HCT116 (cell line): ENCODE measurements around the gene TCP11. TPM values are rescaled to one million over a fixed set of nuclear protein-coding genes. Genes with fewer than 3 reads are reported as not detected.

Experiments used
- ATAC-seq: fragments of 200-7000 bp; cut with Tn5 transposase; 2 replicates; pipeline ENCODE4 v1.9.1; 2020; ENCODE audit warnings: mild to moderate bottlenecking, moderate library complexity
- BruUV-seq: library from RNA; stranded (reverse); fragments of 400-500 nt; replicated peaks from 2 replicates; lab custom pipeline; 2021; lab: Mats Ljungman, UMichigan
- CTCF ChIA-PET: fragments of 300-600 bp; sonication (Branson Sonifier 250); formaldehyde crosslinking; loops from one replicate; lab custom pipeline; 2021; ENCODE audit warnings: antibody characterized with exemption; lab: Charles Lee
- POLR2A ChIA-PET: fragments of 300-600, 350-600 bp; sonication (Branson Sonifier 250); formaldehyde crosslinking; loops from one replicate; lab custom pipeline; 2021; ENCODE audit warnings: antibody characterized with exemption; lab: Charles Lee
- RAD21 ChIA-PET, 2 experiments: fragments of 300-600 bp; sonication (Branson Sonifier 250); formaldehyde crosslinking; loops; one replicate each; lab custom pipeline; 2023; ENCODE audit warnings: low total read pairs in 2 of 2; ENCODE audit not compliant: uncharacterized antibody in 2 of 2, unreplicated experiment in 2 of 2, low non-redundant PET in 1 of 2; lab: Charles Lee
- DNase-seq: peaks from one replicate; pipeline ENCODE4 v3.0.0-alpha.2; 2010; ENCODE audit warnings: low read depth, low spot score
- H2AFZ ChIP-seq: fragments of 200-600 bp; shearing (Covaris generic), sonication (generic); 2 replicates; pipeline ENCODE4 v1.6.1; 2017; ENCODE audit warnings: low read depth, mixed run types, mixed read lengths, antibody characterized with exemption, low read length; ENCODE audit not compliant: poor library complexity, severe bottlenecking
- H3K27ac ChIP-seq: 2 replicates; pipeline ENCODE4 v1.5.1; 2012; ENCODE audit warnings: low read depth, low read length
- H3K27me3 ChIP-seq: fragments of 200-600 bp; sonication (generic); 2 replicates; pipeline ENCODE4 v1.6.1; 2016; ENCODE audit warnings: mixed run types, low read length, mixed read lengths; ENCODE audit not compliant: insufficient read depth
- H3K36me3 ChIP-seq, 2 experiments: fragments of 200-500 bp in 1 of 2; fragments of 200-600 bp in 1 of 2; sonication (Bioruptor generic) in 1 of 2; sonication (generic) in 1 of 2; 2 replicates each; pipeline versions ENCODE4 v1.5.1 to v1.6.1; 2014 to 2016; ENCODE audit warnings: low read length in 2 of 2, inconsistent platforms in 1 of 2, mixed read lengths in 1 of 2, mixed run types in 1 of 2; ENCODE audit not compliant: insufficient read depth in 2 of 2, control insufficient read depth in 1 of 2
- H3K4me1 ChIP-seq, 2 experiments: fragments of 200-600 bp in 1 of 2; sonication (generic) in 1 of 2; 2 replicates each; pipeline versions ENCODE4 v1.5.1 to v1.6.1; 2012 to 2017; ENCODE audit warnings: low read length in 2 of 2, inconsistent platforms in 1 of 2, mild to moderate bottlenecking in 1 of 2, mixed read lengths in 1 of 2, mixed run types in 1 of 2, moderate library complexity in 1 of 2; ENCODE audit not compliant: insufficient read depth in 2 of 2, control insufficient read depth in 1 of 2
- H3K4me2 ChIP-seq: fragments of 200-600 bp; sonication (generic); 2 replicates; pipeline ENCODE4 v1.6.1; 2017; ENCODE audit warnings: mixed run types, low read length, mixed read lengths
- H3K4me3 ChIP-seq, 2 experiments: fragments of 200-600 bp in 1 of 2; sonication (generic) in 1 of 2; replicated peaks in 1 of 2; 2 replicates each; pipeline ENCODE4 v1.5.1; 2011 to 2016; ENCODE audit warnings: low read length in 2 of 2, control low read depth in 1 of 2, low read depth in 1 of 2, mild to moderate bottlenecking in 1 of 2, mixed read lengths in 1 of 2, mixed run types in 1 of 2
- H3K79me2 ChIP-seq: fragments of 200-600 bp; sonication (generic); 2 replicates; pipeline ENCODE4 v1.6.1; 2017; ENCODE audit warnings: mild to moderate bottlenecking, mixed run types, low read length, moderate library complexity, mixed read lengths; ENCODE audit not compliant: insufficient read depth
- H3K9ac ChIP-seq: fragments of 200-600 bp; sonication (generic); 2 replicates; pipeline ENCODE4 v1.6.1; 2016; ENCODE audit warnings: low read length, mixed read lengths
- H3K9me2 ChIP-seq: fragments of 200-600 bp; sonication (generic), shearing (Covaris generic); 2 replicates; pipeline ENCODE4 v1.6.1; 2017; ENCODE audit warnings: mixed run types, mild to moderate bottlenecking, moderate library complexity; ENCODE audit not compliant: insufficient read depth
- H3K9me3 ChIP-seq, 2 experiments: fragments of 200-500 bp in 1 of 2; fragments of 200-600 bp in 1 of 2; sonication (Bioruptor generic) in 1 of 2; sonication (generic) in 1 of 2; 2 replicates each; pipeline ENCODE4 v1.6.1; 2014 to 2017; ENCODE audit warnings: low read length in 2 of 2, mixed read lengths in 2 of 2, inconsistent platforms in 1 of 2, low read depth in 1 of 2, mild to moderate bottlenecking in 1 of 2, mixed run types in 1 of 2, moderate library complexity in 1 of 2; ENCODE audit not compliant: control insufficient read depth in 1 of 2, insufficient read depth in 1 of 2
- H4K20me1 ChIP-seq: fragments of 200-600 bp; sonication (generic), shearing (Covaris generic); 2 replicates; pipeline ENCODE4 v1.6.1; 2017; ENCODE audit warnings: mixed run types, mild to moderate bottlenecking, moderate library complexity; ENCODE audit not compliant: insufficient read depth
- CBX3 ChIP-seq: IDR thresholded peaks from 2 replicates; pipeline ENCODE4 v1.6.1; 2012; ENCODE audit warnings: low read depth
- CEBPB ChIP-seq: IDR thresholded peaks from 2 replicates; pipeline ENCODE4 v1.6.1; 2012; ENCODE audit warnings: low read depth
- EGR1 ChIP-seq: IDR thresholded peaks from 2 replicates; pipeline ENCODE4 v1.6.1; 2012; ENCODE audit warnings: low read depth
- ELF1 ChIP-seq: IDR thresholded peaks from 2 replicates; pipeline ENCODE4 v1.6.1; 2012; ENCODE audit warnings: low read depth, borderline replicate concordance
- EZH2 ChIP-seq: fragments of 200-600 bp; sonication (generic); IDR thresholded peaks from 2 replicates; pipeline ENCODE4 v1.6.1; 2017; ENCODE audit warnings: antibody characterized with exemption, mixed run types
- EZH2phosphoT487 ChIP-seq: fragments of 200-600 bp; IDR thresholded peaks from 2 replicates; pipeline ENCODE4 v1.6.1; 2018; ENCODE audit warnings: antibody characterized with exemption, borderline replicate concordance
- FOSL1 ChIP-seq: IDR thresholded peaks from 2 replicates; pipeline ENCODE4 v1.6.1; 2012; ENCODE audit warnings: low read depth
- JUND ChIP-seq: IDR thresholded peaks from 2 replicates; pipeline ENCODE4 v1.6.1; 2012
- POLR2A ChIP-seq: IDR thresholded peaks from 2 replicates; pipeline ENCODE4 v1.7.0; 2011; ENCODE audit warnings: borderline replicate concordance; ENCODE audit not compliant: insufficient read depth, insufficient read length; ENCODE audit errors: extremely low read depth
- POLR2AphosphoS5 ChIP-seq: IDR thresholded peaks from 2 replicates; pipeline ENCODE4 v1.6.1; 2011; ENCODE audit warnings: mild to moderate bottlenecking, low read depth, low read length, moderate library complexity
- RAD21 ChIP-seq: IDR thresholded peaks from 2 replicates; pipeline ENCODE4 v1.6.1; 2012; ENCODE audit warnings: low read depth, mild to moderate bottlenecking
- SIN3A ChIP-seq: IDR thresholded peaks from 2 replicates; pipeline ENCODE4 v1.6.1; 2012; ENCODE audit warnings: low read depth
- SRF ChIP-seq: IDR thresholded peaks from 2 replicates; pipeline ENCODE4 v1.6.1; 2012; ENCODE audit warnings: low read depth
- TCF7L2 ChIP-seq: IDR thresholded peaks from 2 replicates; pipeline ENCODE4 v1.7.0; 2011; ENCODE audit warnings: borderline replicate concordance, inconsistent platforms; ENCODE audit not compliant: insufficient read depth, insufficient read length; ENCODE audit errors: extremely low read depth
- YY1 ChIP-seq: IDR thresholded peaks from 2 replicates; pipeline ENCODE4 v1.6.1; 2011; ENCODE audit warnings: low read length, low read depth, moderate library complexity, mild to moderate bottlenecking; ENCODE audit not compliant: insufficient replicate concordance; ENCODE audit errors: extremely low read depth
- ZFX ChIP-seq: fragments of 450-650 bp; IDR thresholded peaks from 2 replicates; pipeline ENCODE4 v1.6.1; 2017
- ZNF274 ChIP-seq: fragments of 200-500 bp; sonication (Bioruptor generic); IDR thresholded peaks from 2 replicates; pipeline ENCODE4 v1.6.1; 2014; ENCODE audit warnings: mild to moderate bottlenecking, low read depth, low read length, inconsistent platforms
- intact Hi-C: fragments of 100-400 bp; cut with micrococcal nuclease; formaldehyde crosslinking; loops from 2 replicates; pipeline ENCODE4 v1.10.0; 2022
- total RNA-seq: library from RNA; stranded (reverse); gene quantifications from one replicate; pipeline ENCODE4 v1.2.1, GENCODE V29; 2021; ENCODE audit not compliant: unreplicated experiment
- TF ChIP-seq, protein P1 (sequence below): IDR thresholded peaks from 2 replicates; pipeline ENCODE4 v1.6.1; 2012
- TF ChIP-seq, protein P2 (sequence below): IDR thresholded peaks from 2 replicates; pipeline ENCODE4 v1.6.1; 2012; ENCODE audit warnings: low read depth

Gene TCP11
- total RNA-seq, 1 experiment from 2014 or later: not detected

DNA sequence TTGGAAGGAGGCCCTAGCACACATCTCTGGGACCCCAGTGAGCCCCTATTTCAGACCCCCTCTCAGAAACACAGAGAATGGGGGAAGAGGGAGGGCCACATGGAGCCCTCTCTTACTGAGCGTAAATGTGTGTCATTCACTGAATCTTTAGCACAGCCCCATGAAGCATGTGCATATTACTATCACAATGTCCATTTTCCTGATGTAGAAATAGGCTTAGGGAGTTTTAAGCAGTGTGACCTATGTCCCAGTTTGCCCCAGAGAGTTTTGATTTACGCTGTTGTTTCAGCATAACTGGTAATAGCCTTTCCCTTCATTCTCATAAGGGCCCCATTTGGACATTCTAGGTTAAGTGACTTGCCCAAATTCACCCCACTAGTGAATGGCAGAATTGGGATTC, 25.0 kb upstream of the TCP11 start:
- Histone ChIP-seq H3K9me2 (no peaks in the 10 kb centered on the region), H4K20me1 (no peaks in the 10 kb centered on the region), H3K4me2 (no peak overlapping the region), H3K9me3 (no peaks in the 10 kb centered on the region), H3K27me3 (no peaks in the 10 kb centered on the region), H3K79me2 (no peaks in the 10 kb centered on the region), H3K9ac (no peak overlapping the region), H2AFZ (no peak overlapping the region), H3K27ac (no peak overlapping the region), H3K36me3 (no peaks in the 10 kb centered on the region), H3K4me1 (no peaks in the 10 kb centered on the region), H3K4me3 (no peak overlapping the region)
- RAD21 ChIA-PET: no interaction called here
- POLR2A ChIA-PET: no interaction called here
- TF ChIP-seq RAD21: no peak
- TF ChIP-seq FOSL1: no peak
- TF ChIP-seq ZNF274: no peak
- no peak for TF ChIP-seq YY1
- no peak for TF ChIP-seq SRF
- TF ChIP-seq EZH2phosphoT487: no peak
- TF ChIP-seq CEBPB: no peak
- no peak for TF ChIP-seq CBX3
- no peak for TF ChIP-seq TCF7L2
- TF ChIP-seq, protein P1, sequence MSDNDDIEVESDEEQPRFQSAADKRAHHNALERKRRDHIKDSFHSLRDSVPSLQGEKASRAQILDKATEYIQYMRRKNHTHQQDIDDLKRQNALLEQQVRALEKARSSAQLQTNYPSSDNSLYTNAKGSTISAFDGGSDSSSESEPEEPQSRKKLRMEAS: no peak
- no peak for TF ChIP-seq EZH2
- TF ChIP-seq POLR2A: no peak
- TF ChIP-seq, protein P2, sequence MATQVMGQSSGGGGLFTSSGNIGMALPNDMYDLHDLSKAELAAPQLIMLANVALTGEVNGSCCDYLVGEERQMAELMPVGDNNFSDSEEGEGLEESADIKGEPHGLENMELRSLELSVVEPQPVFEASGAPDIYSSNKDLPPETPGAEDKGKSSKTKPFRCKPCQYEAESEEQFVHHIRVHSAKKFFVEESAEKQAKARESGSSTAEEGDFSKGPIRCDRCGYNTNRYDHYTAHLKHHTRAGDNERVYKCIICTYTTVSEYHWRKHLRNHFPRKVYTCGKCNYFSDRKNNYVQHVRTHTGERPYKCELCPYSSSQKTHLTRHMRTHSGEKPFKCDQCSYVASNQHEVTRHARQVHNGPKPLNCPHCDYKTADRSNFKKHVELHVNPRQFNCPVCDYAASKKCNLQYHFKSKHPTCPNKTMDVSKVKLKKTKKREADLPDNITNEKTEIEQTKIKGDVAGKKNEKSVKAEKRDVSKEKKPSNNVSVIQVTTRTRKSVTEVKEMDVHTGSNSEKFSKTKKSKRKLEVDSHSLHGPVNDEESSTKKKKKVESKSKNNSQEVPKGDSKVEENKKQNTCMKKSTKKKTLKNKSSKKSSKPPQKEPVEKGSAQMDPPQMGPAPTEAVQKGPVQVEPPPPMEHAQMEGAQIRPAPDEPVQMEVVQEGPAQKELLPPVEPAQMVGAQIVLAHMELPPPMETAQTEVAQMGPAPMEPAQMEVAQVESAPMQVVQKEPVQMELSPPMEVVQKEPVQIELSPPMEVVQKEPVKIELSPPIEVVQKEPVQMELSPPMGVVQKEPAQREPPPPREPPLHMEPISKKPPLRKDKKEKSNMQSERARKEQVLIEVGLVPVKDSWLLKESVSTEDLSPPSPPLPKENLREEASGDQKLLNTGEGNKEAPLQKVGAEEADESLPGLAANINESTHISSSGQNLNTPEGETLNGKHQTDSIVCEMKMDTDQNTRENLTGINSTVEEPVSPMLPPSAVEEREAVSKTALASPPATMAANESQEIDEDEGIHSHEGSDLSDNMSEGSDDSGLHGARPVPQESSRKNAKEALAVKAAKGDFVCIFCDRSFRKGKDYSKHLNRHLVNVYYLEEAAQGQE: no peak
- no peak for TF ChIP-seq SIN3A
- no peak for TF ChIP-seq ELF1
- TF ChIP-seq JUND: no peak
- no peak for TF ChIP-seq POLR2AphosphoS5
- TF ChIP-seq ZFX: no peak
- TF ChIP-seq EGR1: no peak
- CTCF ChIA-PET: no interaction called here
- intact Hi-C loops: no loop called here
- no peak for ATAC-seq
- no peak for DNase-seq
- no TSS peak for BruUV-seq
